ENCODE data around the gene RANBP3. TPM values are rescaled to one million over a fixed set of nuclear protein-coding genes. Genes with fewer than 3 reads are reported as not detected.

RANBP3 gene
- total RNA-seq, 4 donors from 2014 or later: 37.4 to 74.3 (median 61.3) TPM

DNA sequence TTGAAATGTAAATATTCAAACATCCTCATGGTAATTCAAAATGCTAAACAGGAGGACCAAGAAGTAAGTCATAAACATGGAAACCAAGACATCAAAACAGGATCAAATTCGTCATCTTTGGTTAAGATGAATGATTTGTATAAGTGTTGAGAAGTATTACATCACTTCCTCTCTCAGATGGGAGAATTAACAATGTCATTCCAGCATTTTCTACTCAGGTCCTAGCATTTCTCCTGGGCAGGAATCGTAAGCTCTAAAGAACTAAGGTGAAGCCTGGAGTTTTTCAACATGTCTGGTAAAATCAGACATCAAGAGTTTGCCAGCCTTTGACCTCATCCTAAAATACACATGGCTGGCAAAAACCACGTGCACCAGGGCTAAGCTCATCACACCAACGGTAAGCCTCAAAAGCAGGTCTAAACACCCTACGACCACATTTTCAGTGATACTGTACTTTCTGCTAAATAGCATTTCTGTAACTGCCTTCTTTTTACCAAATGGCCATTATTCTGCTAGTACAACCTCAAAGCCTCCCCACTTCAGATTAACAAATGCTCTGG is 24.8 kb downstream of the RANBP3 start:
- no peak overlapping the region for H3K4me3 ChIP-seq
- no peaks in the 10 kb centered on the region for H3K9me3 ChIP-seq
- H3K27me3 ChIP-seq: no peaks in the 10 kb centered on the region
- H3K4me1 ChIP-seq: peaks cover 61 to 65% of the 10 kb centered on the region in 2 donors
- intact Hi-C loops (cut with DNase I; ENCODE audit: low total_unique reads): no loop called here
- DNase-seq: no peak
- in situ Hi-C loops (cut with MboI; ENCODE audit: low sequenced_read_pairs in 4 of 4): no loop called here
- TF ChIP-seq POLR2A (IDR thresholded peaks at IDR 0.05) (no peak), CTCF (IDR thresholded peaks at IDR 0.05 in 4 of 5, conservative IDR thresholded peaks at IDR 0.05 in 1 of 5) (no peak)
- H3K36me3 ChIP-seq: no peaks in the 10 kb centered on the region
- no peak for ATAC-seq
- H3K27ac ChIP-seq: no peak overlapping the region

DNA sequence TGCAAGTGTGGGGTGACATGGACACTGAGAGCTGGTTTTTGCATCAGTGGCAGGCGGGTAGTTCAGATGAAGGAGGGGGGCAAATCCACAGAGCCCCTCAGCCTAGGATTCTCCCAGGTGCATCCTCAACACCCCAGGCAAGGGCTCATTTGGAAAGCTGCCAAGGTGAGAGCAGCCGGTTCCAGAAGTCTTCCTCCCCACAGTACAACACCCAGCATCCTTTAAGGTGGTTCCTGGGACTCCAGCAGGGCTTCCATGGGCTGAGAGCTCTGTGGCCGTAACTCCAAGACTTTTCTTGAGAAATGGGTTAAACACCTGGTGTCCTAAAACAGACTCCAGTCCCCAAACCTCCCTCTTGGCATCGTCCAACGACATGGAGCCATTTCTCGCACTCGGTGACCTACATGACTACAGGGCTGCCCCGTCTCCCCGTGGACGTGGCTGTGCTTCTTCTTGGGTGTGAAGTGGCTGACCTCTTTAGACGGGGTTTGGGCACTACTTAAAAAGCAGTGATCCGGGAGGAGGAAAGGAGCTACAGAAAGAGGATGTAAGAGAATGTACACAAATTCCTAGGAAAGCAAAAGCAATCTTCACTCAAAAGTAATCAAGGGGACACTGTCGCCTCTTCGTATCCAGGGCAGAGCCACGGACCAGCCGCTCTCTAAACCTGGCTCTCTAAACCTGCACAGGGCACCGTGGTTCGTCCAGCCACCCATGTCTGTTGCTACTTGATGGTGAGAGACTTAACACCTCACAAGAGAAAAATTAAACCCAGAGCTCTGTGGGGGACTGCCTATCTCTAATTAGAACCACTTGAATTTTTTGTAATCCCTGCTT is 25.5 kb downstream of the RANBP3 start:
- ATAC-seq (no peak), DNase-seq (no peak)
- TF ChIP-seq CTCF (IDR thresholded peaks at IDR 0.05 in 4 of 5, conservative IDR thresholded peaks at IDR 0.05 in 1 of 5): no peak
- TF ChIP-seq POLR2A (IDR thresholded peaks at IDR 0.05): no peak
- Histone ChIP-seq H3K27me3 (no peaks in the 10 kb centered on the region), H3K4me3 (no peak overlapping the region), H3K36me3 (no peaks in the 10 kb centered on the region), H3K4me1 (peaks cover 58 to 64% of the 10 kb centered on the region in 2 donors), H3K9me3 (no peaks in the 10 kb centered on the region), H3K27ac (no peak overlapping the region)
- intact Hi-C loops (cut with DNase I; ENCODE audit: low total_unique reads) (no loop called here), in situ Hi-C loops (cut with MboI; ENCODE audit: low sequenced_read_pairs in 4 of 4) (no loop called here)

DNA sequence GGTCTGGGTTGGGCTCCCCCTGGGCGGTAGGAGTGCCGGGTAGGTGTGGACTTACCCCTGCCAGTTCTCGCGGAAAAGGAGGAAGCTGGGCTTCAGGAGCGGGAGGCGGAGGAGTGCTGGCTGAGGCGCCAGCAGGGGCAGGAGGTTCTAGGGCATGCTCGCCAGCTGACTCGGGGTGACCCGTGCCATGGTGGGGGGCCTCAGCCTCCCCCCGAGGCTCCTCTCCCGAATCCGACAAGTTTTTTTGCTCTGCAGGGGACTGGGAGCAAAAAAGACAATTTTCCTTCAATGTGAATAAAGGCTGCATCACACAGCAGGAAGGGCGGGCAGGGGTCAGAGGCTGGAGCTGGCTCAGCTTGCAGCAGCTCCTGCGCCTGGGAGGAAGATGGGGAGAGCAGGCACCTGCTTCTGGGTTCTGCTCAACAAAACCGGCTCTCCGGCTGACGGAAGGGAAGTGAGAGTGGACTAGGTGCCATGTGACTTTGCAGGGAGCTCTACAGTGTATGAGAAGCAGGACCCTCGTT is 26.5 kb downstream of the RANBP3 start:
- TF ChIP-seq POLR2A (IDR thresholded peaks at IDR 0.05): no peak
- TF ChIP-seq CTCF (IDR thresholded peaks at IDR 0.05 in 4 of 5, conservative IDR thresholded peaks at IDR 0.05 in 1 of 5): no peak
- no peak overlapping the region for H3K4me3 ChIP-seq
- ATAC-seq (no peak), DNase-seq (no peak)
- peaks cover 58 to 60% of the 10 kb centered on the region in 2 donors for H3K4me1 ChIP-seq
- no peaks in the 10 kb centered on the region for H3K9me3 ChIP-seq
- H3K27me3 ChIP-seq: no peaks in the 10 kb centered on the region
- in situ Hi-C loops (cut with MboI; ENCODE audit: low sequenced_read_pairs in 4 of 4) (no loop called here), intact Hi-C loops (cut with DNase I; ENCODE audit: low total_unique reads) (no loop called here)
- H3K27ac ChIP-seq: no peak overlapping the region
- H3K36me3 ChIP-seq: no peaks in the 10 kb centered on the region

DNA sequence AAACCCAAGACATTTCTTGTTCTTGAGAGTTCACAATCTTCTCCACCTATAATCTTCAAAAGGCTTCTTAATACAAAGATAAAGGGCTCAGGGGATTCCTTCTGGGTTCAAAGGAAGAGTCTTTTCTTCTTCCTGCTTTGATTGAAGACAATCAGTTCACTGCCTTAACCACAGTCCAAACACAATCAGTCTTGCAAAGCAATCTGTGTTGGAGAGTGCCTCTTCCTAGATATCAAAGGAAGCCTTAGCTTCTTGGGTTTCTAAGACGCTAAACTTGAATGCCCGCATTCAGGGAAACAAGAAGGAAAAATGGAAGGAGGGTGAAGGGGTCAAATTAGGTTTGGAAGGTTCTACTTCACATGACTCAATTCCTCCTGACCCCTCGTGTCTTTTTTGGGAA is 27.2 kb downstream of the RANBP3 start:
- Histone ChIP-seq H3K4me3 (no peak overlapping the region), H3K27me3 (no peaks in the 10 kb centered on the region), H3K4me1 (peaks cover 56 to 58% of the 10 kb centered on the region in 2 donors), H3K9me3 (no peaks in the 10 kb centered on the region), H3K27ac (no peak overlapping the region), H3K36me3 (no peaks in the 10 kb centered on the region)
- DNase-seq (no peak), ATAC-seq (no peak)
- intact Hi-C loops (cut with DNase I; ENCODE audit: low total_unique reads) (no loop called here), in situ Hi-C loops (cut with MboI; ENCODE audit: low sequenced_read_pairs in 4 of 4) (no loop called here)
- TF ChIP-seq CTCF (IDR thresholded peaks at IDR 0.05 in 4 of 5, conservative IDR thresholded peaks at IDR 0.05 in 1 of 5) (no peak), POLR2A (IDR thresholded peaks at IDR 0.05) (no peak)

All from gastrocnemius medialis (tissue), 4 donors.